Measurements from ENCODE around the gene CCDC83. TPM values are rescaled to one million over a fixed set of nuclear protein-coding genes. Genes with fewer than 3 reads are reported as not detected.
A peak's percentile ranks its signal among the peaks of the same experiment; 100 is the strongest.
"Not testable (repeated sequence)": the region's sequence is repeated elsewhere in the genome, so short reads cannot be mapped to it uniquely, and the experiment has no call there.

CCDC83 gene
- total RNA-seq, 1 donor, result not detected

- no peak for TF ChIP-seq CTCF (IDR thresholded peaks at IDR 0.05; ENCODE audit: insufficient read depth, low read length)
- H3K4me3 ChIP-seq (ENCODE audit: low read depth, low read length), result no peak overlapping the region
- DNase-seq (ENCODE audit: low read depth), result peak; percentile 28
Observed at GRCh38 chr11:85845124-85845631, 10.0 kb upstream of the CCDC83 start.

GRCh38 chr11:85847436-85847835 is 7.7 kb upstream of the CCDC83 start:
- TF ChIP-seq CTCF (IDR thresholded peaks at IDR 0.05; ENCODE audit: insufficient read depth, low read length), result no peak
- no peak for DNase-seq (ENCODE audit: low read depth)
- H3K4me3 ChIP-seq (ENCODE audit: low read depth, low read length), result no peak overlapping the region

- H3K4me3 ChIP-seq (ENCODE audit: low read depth, low read length), result no peak overlapping the region
- no peak for TF ChIP-seq CTCF (IDR thresholded peaks at IDR 0.05; ENCODE audit: insufficient read depth, low read length)
- no peak for DNase-seq (ENCODE audit: low read depth)
Observed at GRCh38 chr11:85848006-85848405, 7.2 kb upstream of the CCDC83 start.

- no peak overlapping the region for H3K4me3 ChIP-seq (ENCODE audit: low read depth, low read length)
- no peak for TF ChIP-seq CTCF (IDR thresholded peaks at IDR 0.05; ENCODE audit: insufficient read depth, low read length)
- DNase-seq (ENCODE audit: low read depth), result no peak
Observed at GRCh38 chr11:85848556-85848955, 6.6 kb upstream of the CCDC83 start.

GRCh38 chr11:85852754-85853153 is 2.4 kb upstream of the CCDC83 start:
- not testable (repeated sequence) for H3K4me3 ChIP-seq (ENCODE audit: low read depth, low read length); DNase-seq (ENCODE audit: low read depth)

GRCh38 chr11:85853541-85853940 is 1.6 kb upstream of the CCDC83 start:
- not testable (repeated sequence) for DNase-seq (ENCODE audit: low read depth); H3K4me3 ChIP-seq (ENCODE audit: low read depth, low read length)

- peak overlapping the region; percentile 80 for H3K4me3 ChIP-seq (ENCODE audit: low read depth, low read length)
- no peak for TF ChIP-seq CTCF (IDR thresholded peaks at IDR 0.05; ENCODE audit: insufficient read depth, low read length)
- DNase-seq (ENCODE audit: low read depth), result no peak
Observed at GRCh38 chr11:85854212-85854556, 999 bp upstream of the CCDC83 start.

- peak; percentile 54 for TF ChIP-seq CTCF (IDR thresholded peaks at IDR 0.05; ENCODE audit: insufficient read depth, low read length)
- peak; percentile 90 for DNase-seq (ENCODE audit: low read depth)
- peak overlapping the region; percentile 80 for H3K4me3 ChIP-seq (ENCODE audit: low read depth, low read length)
Observed at GRCh38 chr11:85854557-85855340, 434 bp upstream of the CCDC83 start.
